ENCODE results near the gene NMB. TPM values are rescaled to one million over a fixed set of nuclear protein-coding genes. Genes with fewer than 3 reads are reported as not detected.

Gene NMB, protein sequence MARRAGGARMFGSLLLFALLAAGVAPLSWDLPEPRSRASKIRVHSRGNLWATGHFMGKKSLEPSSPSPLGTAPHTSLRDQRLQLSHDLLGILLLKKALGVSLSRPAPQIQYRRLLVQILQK
- total RNA-seq (2022; extraction: Qiagen RNA extraction), result 14.6 to 26.0 TPM (median 22.8 TPM) in 5 replicates

DNA sequence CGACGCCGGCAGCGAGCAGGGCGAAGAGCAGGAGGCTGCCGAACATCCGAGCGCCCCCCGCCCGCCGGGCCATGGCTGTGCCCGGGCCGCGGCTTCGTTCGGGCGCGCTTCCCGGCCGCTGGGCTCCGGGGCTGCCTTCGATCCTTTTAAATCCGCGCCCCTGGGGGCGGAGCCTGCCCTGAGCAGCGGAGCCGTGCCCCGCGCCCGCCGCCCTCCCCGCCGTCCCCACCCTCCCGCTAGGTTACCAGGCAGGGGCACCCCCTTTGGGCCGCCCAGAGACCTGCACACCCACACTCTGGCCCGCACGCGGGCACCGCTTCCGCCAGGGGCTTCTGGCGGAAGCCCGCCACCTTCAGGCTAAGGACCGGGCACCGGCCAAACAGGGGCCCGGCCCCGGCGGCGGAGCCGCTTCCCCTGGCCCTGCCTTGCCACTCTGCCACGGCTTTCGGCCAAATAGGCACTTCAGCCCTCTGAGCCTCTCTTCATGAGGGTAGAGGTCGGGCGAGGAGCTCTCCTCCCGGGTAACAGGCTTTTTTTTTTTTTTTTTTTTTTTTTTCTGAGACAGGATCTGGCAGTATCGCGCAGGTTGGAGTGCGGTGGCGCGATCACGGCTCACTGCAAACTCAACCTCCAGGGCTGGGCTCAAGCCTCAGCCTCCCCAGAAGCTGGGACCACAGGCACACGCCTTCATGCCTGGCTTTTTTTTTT lies at the start of gene NMB:
TSS of gene NMB (minus strand) at position 120 of the 708 bp plus-strand sequence. CDS start at position 73, 47 bp downstream.

DNA sequence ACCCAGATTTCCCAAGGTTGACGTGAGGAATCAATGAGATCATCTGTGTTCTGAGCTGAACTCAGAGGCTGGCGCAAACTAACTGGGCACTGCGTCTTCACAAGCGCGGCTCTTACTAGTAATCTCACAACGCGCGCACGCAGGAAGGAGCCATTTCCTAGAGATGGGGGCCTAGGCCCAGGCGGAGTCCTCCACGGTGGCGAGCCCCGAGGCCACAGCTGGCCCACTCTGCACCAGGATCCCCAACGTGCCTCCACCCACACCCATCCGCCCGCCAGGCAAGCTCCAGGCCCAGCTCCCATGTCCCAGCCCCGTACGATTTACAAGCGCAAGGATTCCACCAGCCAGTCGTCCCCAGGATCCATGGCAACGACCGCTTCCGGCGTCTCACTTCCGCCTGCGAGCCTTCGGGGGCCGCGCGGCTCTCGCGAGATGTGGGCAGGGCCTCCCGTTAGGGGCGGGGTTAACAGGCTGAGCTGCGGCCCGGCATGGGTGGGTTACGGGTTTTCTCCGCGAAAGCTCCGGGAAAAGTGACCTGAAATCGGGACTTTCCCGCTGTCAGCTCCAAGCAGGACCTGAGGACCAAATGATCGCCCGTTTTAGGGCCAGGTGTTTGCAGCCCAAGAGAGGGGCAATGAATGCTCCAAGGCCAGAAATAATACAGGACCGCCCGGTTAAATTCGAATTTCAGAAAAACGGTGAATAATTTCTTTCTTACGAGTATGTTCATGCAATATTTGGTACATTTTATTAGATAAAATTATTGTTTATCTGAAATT lies 3.9 kb downstream of the NMB start, which contains the start of gene WDR73:
TSS of gene WDR73 (minus strand) at position 374 of the 779 bp plus-strand sequence. CDS start at position 365, 9 bp downstream.

Other genes with a start within 250 kb of the NMB start
- 13.0 to 14.5 TPM (median 13.6 TPM) in 5 replicates for gene ZSCAN2, start 57.2 kb downstream of the NMB start, total RNA-seq (2022; extraction: Qiagen RNA extraction)
- gene WDR73, start 3.9 kb downstream of the NMB start, total RNA-seq (2022; extraction: Qiagen RNA extraction), result 34.8 to 43.3 TPM (median 36.4 TPM) in 5 replicates
- gene SEC11A, start 57.9 kb upstream of the NMB start, total RNA-seq (2022; extraction: Qiagen RNA extraction), result 323 to 440 TPM (median 326 TPM) in 5 replicates
- gene ZNF592, start 90.4 kb upstream of the NMB start, total RNA-seq (2022; extraction: Qiagen RNA extraction), result 16.0 to 21.5 TPM (median 21.0 TPM) in 5 replicates
- gene ALPK3, start 159.2 kb upstream of the NMB start, total RNA-seq (2022; extraction: Qiagen RNA extraction), result 0.08 to 0.14 TPM (median 0.12 TPM) in 5 replicates
- gene SLC28A1, start 226.5 kb upstream of the NMB start, total RNA-seq (2022; extraction: Qiagen RNA extraction), result 0.06 TPM in 2 of 5 replicates, not detected in the others

Data from A549 treated with Mapracorat at 1 μM for 4 hours (cell line).